HCT116 (cell line): ENCODE results near the gene PDZD4. TPM values are rescaled to one million over a fixed set of nuclear protein-coding genes. Genes with fewer than 3 reads are reported as not detected.

Experiments
- ATAC-seq: fragments of 200-7000 bp; cut with Tn5 transposase; 2 replicates; pipeline ENCODE4 v1.9.1; 2020; ENCODE audit warnings: mild to moderate bottlenecking, moderate library complexity
- BruUV-seq: library from RNA; stranded (reverse); fragments of 400-500 nt; replicated peaks from 2 replicates; lab custom pipeline; 2021; lab: Mats Ljungman, UMichigan
- CTCF ChIA-PET: fragments of 300-600 bp; sonication (Branson Sonifier 250); formaldehyde crosslinking; loops from one replicate; lab custom pipeline; 2021; ENCODE audit warnings: antibody characterized with exemption; lab: Charles Lee
- POLR2A ChIA-PET: fragments of 300-600, 350-600 bp; sonication (Branson Sonifier 250); formaldehyde crosslinking; loops from one replicate; lab custom pipeline; 2021; ENCODE audit warnings: antibody characterized with exemption; lab: Charles Lee
- RAD21 ChIA-PET, 2 experiments: fragments of 300-600 bp; sonication (Branson Sonifier 250); formaldehyde crosslinking; loops; one replicate each; lab custom pipeline; 2023; ENCODE audit warnings: low total read pairs in 2 of 2; ENCODE audit not compliant: uncharacterized antibody in 2 of 2, unreplicated experiment in 2 of 2, low non-redundant PET in 1 of 2; lab: Charles Lee
- DNase-seq: peaks from one replicate; pipeline ENCODE4 v3.0.0-alpha.2; 2010; ENCODE audit warnings: low read depth, low spot score
- H2AFZ ChIP-seq: fragments of 200-600 bp; shearing (Covaris generic), sonication (generic); 2 replicates; pipeline ENCODE4 v1.6.1; 2017; ENCODE audit warnings: low read depth, mixed run types, mixed read lengths, antibody characterized with exemption, low read length; ENCODE audit not compliant: poor library complexity, severe bottlenecking
- H3K27ac ChIP-seq: 2 replicates; pipeline ENCODE4 v1.5.1; 2012; ENCODE audit warnings: low read depth, low read length
- H3K27me3 ChIP-seq: fragments of 200-600 bp; sonication (generic); 2 replicates; pipeline ENCODE4 v1.6.1; 2016; ENCODE audit warnings: mixed run types, low read length, mixed read lengths; ENCODE audit not compliant: insufficient read depth
- H3K36me3 ChIP-seq, 2 experiments: fragments of 200-500 bp in 1 of 2; fragments of 200-600 bp in 1 of 2; sonication (Bioruptor generic) in 1 of 2; sonication (generic) in 1 of 2; 2 replicates each; pipeline versions ENCODE4 v1.5.1 to v1.6.1; 2014 to 2016; ENCODE audit warnings: low read length in 2 of 2, inconsistent platforms in 1 of 2, mixed read lengths in 1 of 2, mixed run types in 1 of 2; ENCODE audit not compliant: insufficient read depth in 2 of 2, control insufficient read depth in 1 of 2
- H3K4me1 ChIP-seq, 2 experiments: fragments of 200-600 bp in 1 of 2; sonication (generic) in 1 of 2; 2 replicates each; pipeline versions ENCODE4 v1.5.1 to v1.6.1; 2012 to 2017; ENCODE audit warnings: low read length in 2 of 2, inconsistent platforms in 1 of 2, mild to moderate bottlenecking in 1 of 2, mixed read lengths in 1 of 2, mixed run types in 1 of 2, moderate library complexity in 1 of 2; ENCODE audit not compliant: insufficient read depth in 2 of 2, control insufficient read depth in 1 of 2
- H3K4me2 ChIP-seq: fragments of 200-600 bp; sonication (generic); 2 replicates; pipeline ENCODE4 v1.6.1; 2017; ENCODE audit warnings: mixed run types, low read length, mixed read lengths
- H3K4me3 ChIP-seq, 2 experiments: fragments of 200-600 bp in 1 of 2; sonication (generic) in 1 of 2; replicated peaks in 1 of 2; 2 replicates each; pipeline ENCODE4 v1.5.1; 2011 to 2016; ENCODE audit warnings: low read length in 2 of 2, control low read depth in 1 of 2, low read depth in 1 of 2, mild to moderate bottlenecking in 1 of 2, mixed read lengths in 1 of 2, mixed run types in 1 of 2
- H3K79me2 ChIP-seq: fragments of 200-600 bp; sonication (generic); 2 replicates; pipeline ENCODE4 v1.6.1; 2017; ENCODE audit warnings: mild to moderate bottlenecking, mixed run types, low read length, moderate library complexity, mixed read lengths; ENCODE audit not compliant: insufficient read depth
- H3K9ac ChIP-seq: fragments of 200-600 bp; sonication (generic); 2 replicates; pipeline ENCODE4 v1.6.1; 2016; ENCODE audit warnings: low read length, mixed read lengths
- H3K9me2 ChIP-seq: fragments of 200-600 bp; sonication (generic), shearing (Covaris generic); 2 replicates; pipeline ENCODE4 v1.6.1; 2017; ENCODE audit warnings: mixed run types, mild to moderate bottlenecking, moderate library complexity; ENCODE audit not compliant: insufficient read depth
- H3K9me3 ChIP-seq, 2 experiments: fragments of 200-500 bp in 1 of 2; fragments of 200-600 bp in 1 of 2; sonication (Bioruptor generic) in 1 of 2; sonication (generic) in 1 of 2; 2 replicates each; pipeline ENCODE4 v1.6.1; 2014 to 2017; ENCODE audit warnings: low read length in 2 of 2, mixed read lengths in 2 of 2, inconsistent platforms in 1 of 2, low read depth in 1 of 2, mild to moderate bottlenecking in 1 of 2, mixed run types in 1 of 2, moderate library complexity in 1 of 2; ENCODE audit not compliant: control insufficient read depth in 1 of 2, insufficient read depth in 1 of 2
- H4K20me1 ChIP-seq: fragments of 200-600 bp; sonication (generic), shearing (Covaris generic); 2 replicates; pipeline ENCODE4 v1.6.1; 2017; ENCODE audit warnings: mixed run types, mild to moderate bottlenecking, moderate library complexity; ENCODE audit not compliant: insufficient read depth
- CBX3 ChIP-seq: IDR thresholded peaks from 2 replicates; pipeline ENCODE4 v1.6.1; 2012; ENCODE audit warnings: low read depth
- CEBPB ChIP-seq: IDR thresholded peaks from 2 replicates; pipeline ENCODE4 v1.6.1; 2012; ENCODE audit warnings: low read depth
- EGR1 ChIP-seq: IDR thresholded peaks from 2 replicates; pipeline ENCODE4 v1.6.1; 2012; ENCODE audit warnings: low read depth
- ELF1 ChIP-seq: IDR thresholded peaks from 2 replicates; pipeline ENCODE4 v1.6.1; 2012; ENCODE audit warnings: low read depth, borderline replicate concordance
- EZH2 ChIP-seq: fragments of 200-600 bp; sonication (generic); IDR thresholded peaks from 2 replicates; pipeline ENCODE4 v1.6.1; 2017; ENCODE audit warnings: antibody characterized with exemption, mixed run types
- EZH2phosphoT487 ChIP-seq: fragments of 200-600 bp; IDR thresholded peaks from 2 replicates; pipeline ENCODE4 v1.6.1; 2018; ENCODE audit warnings: antibody characterized with exemption, borderline replicate concordance
- JUND ChIP-seq: IDR thresholded peaks from 2 replicates; pipeline ENCODE4 v1.6.1; 2012
- POLR2A ChIP-seq: IDR thresholded peaks from 2 replicates; pipeline ENCODE4 v1.7.0; 2011; ENCODE audit warnings: borderline replicate concordance; ENCODE audit not compliant: insufficient read depth, insufficient read length; ENCODE audit errors: extremely low read depth
- POLR2AphosphoS5 ChIP-seq: IDR thresholded peaks from 2 replicates; pipeline ENCODE4 v1.6.1; 2011; ENCODE audit warnings: mild to moderate bottlenecking, low read depth, low read length, moderate library complexity
- RAD21 ChIP-seq: IDR thresholded peaks from 2 replicates; pipeline ENCODE4 v1.6.1; 2012; ENCODE audit warnings: low read depth, mild to moderate bottlenecking
- SIN3A ChIP-seq: IDR thresholded peaks from 2 replicates; pipeline ENCODE4 v1.6.1; 2012; ENCODE audit warnings: low read depth
- SRF ChIP-seq: IDR thresholded peaks from 2 replicates; pipeline ENCODE4 v1.6.1; 2012; ENCODE audit warnings: low read depth
- YY1 ChIP-seq: IDR thresholded peaks from 2 replicates; pipeline ENCODE4 v1.6.1; 2011; ENCODE audit warnings: low read length, low read depth, moderate library complexity, mild to moderate bottlenecking; ENCODE audit not compliant: insufficient replicate concordance; ENCODE audit errors: extremely low read depth
- intact Hi-C: fragments of 100-400 bp; cut with micrococcal nuclease; formaldehyde crosslinking; loops from 2 replicates; pipeline ENCODE4 v1.10.0; 2022
- total RNA-seq: library from RNA; stranded (reverse); gene quantifications from one replicate; pipeline ENCODE4 v1.2.1, GENCODE V29; 2021; ENCODE audit not compliant: unreplicated experiment
- TF ChIP-seq, protein P1 (sequence below): IDR thresholded peaks from 2 replicates; pipeline ENCODE4 v1.6.1; 2012; ENCODE audit warnings: low read depth

Gene PDZD4
- total RNA-seq, 1 experiment from 2014 or later: 0.30 TPM

DNA sequence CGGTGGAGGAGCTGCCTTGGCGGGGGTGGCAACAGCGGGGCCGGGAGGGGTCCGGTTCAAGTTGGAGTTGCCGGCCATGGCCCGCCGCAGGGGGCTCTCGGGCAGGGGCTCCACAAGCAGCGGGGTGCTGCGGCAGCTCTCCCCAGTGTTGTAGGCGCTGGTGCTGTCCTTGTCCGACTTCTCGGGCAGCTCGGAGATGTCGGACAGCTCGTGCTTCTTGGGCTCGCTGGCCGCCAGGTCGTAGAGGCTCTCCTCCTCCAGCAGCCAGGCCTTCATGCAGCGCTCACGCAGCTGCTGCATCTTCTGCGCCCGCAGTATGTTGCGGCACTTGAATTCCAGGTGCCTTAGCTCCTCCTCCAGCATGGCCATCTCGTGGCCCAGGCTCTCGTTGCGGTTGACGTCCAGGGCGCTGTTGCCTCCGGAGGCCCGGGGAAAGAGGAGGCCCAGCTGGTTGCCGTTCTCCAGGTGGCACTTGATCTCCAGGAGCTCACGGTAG lies 26.2 kb downstream of the PDZD4 start:
- no peaks in the 10 kb centered on the region for H4K20me1 ChIP-seq
- CTCF ChIA-PET: no interaction called here
- BruUV-seq: no TSS peak
- no peaks in the 10 kb centered on the region for H3K79me2 ChIP-seq
- H3K4me3 ChIP-seq: no peak overlapping the region
- no peak overlapping the region for H3K4me2 ChIP-seq
- no peaks in the 10 kb centered on the region for H3K9me2 ChIP-seq
- H2AFZ ChIP-seq: no peak overlapping the region
- DNase-seq (no peak), ATAC-seq (no peak)
- no peaks in the 10 kb centered on the region for H3K27me3 ChIP-seq
- no peaks in the 10 kb centered on the region for H3K4me1 ChIP-seq
- intact Hi-C loops: no loop called here
- no peaks in the 10 kb centered on the region for H3K9me3 ChIP-seq
- TF ChIP-seq POLR2AphosphoS5 (no peak), CBX3 (no peak), ELF1 (no peak), RAD21 (no peak), JUND (no peak), SRF (no peak), SIN3A (no peak), YY1 (no peak), CEBPB (no peak), EGR1 (no peak), EZH2phosphoT487 (no peak), POLR2A (no peak), EZH2 (no peak)
- TF ChIP-seq, protein P1, sequence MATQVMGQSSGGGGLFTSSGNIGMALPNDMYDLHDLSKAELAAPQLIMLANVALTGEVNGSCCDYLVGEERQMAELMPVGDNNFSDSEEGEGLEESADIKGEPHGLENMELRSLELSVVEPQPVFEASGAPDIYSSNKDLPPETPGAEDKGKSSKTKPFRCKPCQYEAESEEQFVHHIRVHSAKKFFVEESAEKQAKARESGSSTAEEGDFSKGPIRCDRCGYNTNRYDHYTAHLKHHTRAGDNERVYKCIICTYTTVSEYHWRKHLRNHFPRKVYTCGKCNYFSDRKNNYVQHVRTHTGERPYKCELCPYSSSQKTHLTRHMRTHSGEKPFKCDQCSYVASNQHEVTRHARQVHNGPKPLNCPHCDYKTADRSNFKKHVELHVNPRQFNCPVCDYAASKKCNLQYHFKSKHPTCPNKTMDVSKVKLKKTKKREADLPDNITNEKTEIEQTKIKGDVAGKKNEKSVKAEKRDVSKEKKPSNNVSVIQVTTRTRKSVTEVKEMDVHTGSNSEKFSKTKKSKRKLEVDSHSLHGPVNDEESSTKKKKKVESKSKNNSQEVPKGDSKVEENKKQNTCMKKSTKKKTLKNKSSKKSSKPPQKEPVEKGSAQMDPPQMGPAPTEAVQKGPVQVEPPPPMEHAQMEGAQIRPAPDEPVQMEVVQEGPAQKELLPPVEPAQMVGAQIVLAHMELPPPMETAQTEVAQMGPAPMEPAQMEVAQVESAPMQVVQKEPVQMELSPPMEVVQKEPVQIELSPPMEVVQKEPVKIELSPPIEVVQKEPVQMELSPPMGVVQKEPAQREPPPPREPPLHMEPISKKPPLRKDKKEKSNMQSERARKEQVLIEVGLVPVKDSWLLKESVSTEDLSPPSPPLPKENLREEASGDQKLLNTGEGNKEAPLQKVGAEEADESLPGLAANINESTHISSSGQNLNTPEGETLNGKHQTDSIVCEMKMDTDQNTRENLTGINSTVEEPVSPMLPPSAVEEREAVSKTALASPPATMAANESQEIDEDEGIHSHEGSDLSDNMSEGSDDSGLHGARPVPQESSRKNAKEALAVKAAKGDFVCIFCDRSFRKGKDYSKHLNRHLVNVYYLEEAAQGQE: no peak
- RAD21 ChIA-PET: no interaction called here
- POLR2A ChIA-PET: interaction anchor here (1.0 kb wide), 1 partner anchor 10 kb away, joined by 3 read pairs; the partner anchor contains the start of genes IDH3G and SSR4
- H3K36me3 ChIP-seq: no peaks in the 10 kb centered on the region
- no peak overlapping the region for H3K9ac ChIP-seq
- H3K27ac ChIP-seq: no peak overlapping the region
